CD14-positive monocyte (primary cell): ENCODE results near the gene GPI. TPM values are rescaled to one million over a fixed set of nuclear protein-coding genes. Genes with fewer than 3 reads are reported as not detected.
"Not testable (repeated sequence)": the region's sequence is repeated elsewhere in the genome, so short reads cannot be mapped to it uniquely, and the experiment has no call there.

Experiments used
- DNase-seq, 3 donors: peaks; one replicate each; pipeline ENCODE4 v3.0.0-alpha.2; 2011 to 2022
- H2AFZ ChIP-seq: 2 replicates; pipeline ENCODE4 v1.6.0; 2012; ENCODE audit warnings: mild to moderate bottlenecking, low read depth, low read length, inconsistent platforms; ENCODE audit not compliant: insufficient read depth, poor library complexity, severe bottlenecking
- H3K27ac ChIP-seq, 2 donors: 1 replicate in 1 of 2; 2 replicates in 1 of 2; pipeline ENCODE4 v1.5.1; 2012 to 2013; ENCODE audit warnings: low read length in 2 of 2, control low read depth in 1 of 2, inconsistent platforms in 1 of 2, low read depth in 1 of 2, mild to moderate bottlenecking in 1 of 2
- H3K27me3 ChIP-seq, 2 donors: one replicate each; pipeline versions ENCODE4 v1.6.0 to v1.6.1; 2011 to 2013; ENCODE audit warnings: low read length in 2 of 2; ENCODE audit not compliant: control insufficient read depth in 2 of 2, insufficient read depth in 2 of 2
- H3K36me3 ChIP-seq, 2 donors: replicated peaks in 1 of 2; 1 replicate in 1 of 2; 2 replicates in 1 of 2; pipeline versions ENCODE4 v1.5.1 to v1.6.1; 2012 to 2013; ENCODE audit warnings: low read length in 2 of 2, control low read depth in 1 of 2, inconsistent platforms in 1 of 2, mild to moderate bottlenecking in 1 of 2; ENCODE audit not compliant: insufficient read depth in 2 of 2, control insufficient read depth in 1 of 2
- H3K4me1 ChIP-seq, 2 donors: 1 replicate in 1 of 2; 2 replicates in 1 of 2; pipeline versions ENCODE4 v1.5.1 to v1.6.1; 2012 to 2013; ENCODE audit warnings: low read length in 2 of 2, control low read depth in 1 of 2, inconsistent platforms in 1 of 2, mild to moderate bottlenecking in 1 of 2, moderate library complexity in 1 of 2; ENCODE audit not compliant: insufficient read depth in 2 of 2, control insufficient read depth in 1 of 2
- H3K4me2 ChIP-seq: replicated peaks from 2 replicates; pipeline ENCODE3; 2012; ENCODE audit warnings: low read length, moderate library complexity, mild to moderate bottlenecking; ENCODE audit not compliant: poor library complexity, severe bottlenecking; ENCODE audit errors: extremely low read depth
- H3K4me3 ChIP-seq, 3 experiments: fragments of 200-600 bp in 1 of 3; sonication (generic) in 1 of 3; replicated peaks in 1 of 3; 1 replicate in 2 of 3; 2 replicates in 1 of 3; pipeline ENCODE4 v1.5.1; 2011 to 2013; ENCODE audit warnings: low read length in 3 of 3, mild to moderate bottlenecking in 3 of 3, control low read depth in 2 of 3, low read depth in 2 of 3, inconsistent platforms in 1 of 3, moderate library complexity in 1 of 3
- H3K79me2 ChIP-seq: 2 replicates; pipeline ENCODE4 v1.6.0; 2012; ENCODE audit warnings: mild to moderate bottlenecking, control low read depth, inconsistent platforms, low read length, moderate library complexity; ENCODE audit not compliant: insufficient read depth
- H3K9ac ChIP-seq: 2 replicates; pipeline ENCODE4 v1.6.0; 2017; ENCODE audit warnings: low read length, mild to moderate bottlenecking; ENCODE audit not compliant: insufficient read depth, poor library complexity, severe bottlenecking
- H3K9me3 ChIP-seq, 2 donors: replicated peaks in 1 of 2; 1 replicate in 1 of 2; 2 replicates in 1 of 2; pipeline versions ENCODE4 v1.5.1 to v1.6.1; 2012 to 2013; ENCODE audit warnings: low read length in 2 of 2, control low read depth in 1 of 2; ENCODE audit not compliant: control insufficient read depth in 1 of 2, insufficient read depth in 1 of 2
- H4K20me1 ChIP-seq: 2 replicates; pipeline ENCODE4 v1.6.0; 2012; ENCODE audit warnings: mild to moderate bottlenecking, low read length, control low read depth, moderate library complexity; ENCODE audit not compliant: insufficient read depth
- H3K27ac Mint-ChIP-seq, 7 donors: one replicate each; pipeline ENCODE4 v1.8.0; 2020; ENCODE audit warnings: mild to moderate bottlenecking in 7 of 7, mixed read lengths in 7 of 7, moderate library complexity in 6 of 7, inconsistent platforms in 2 of 7
- H3K27me3 Mint-ChIP-seq, 3 donors: one replicate each; pipeline ENCODE4 v1.8.0; 2021 to 2022; ENCODE audit warnings: low read depth in 3 of 3, mild to moderate bottlenecking in 3 of 3, mixed read lengths in 3 of 3, moderate library complexity in 3 of 3, inconsistent platforms in 1 of 3
- H3K36me3 Mint-ChIP-seq, 2 donors: one replicate each; pipeline ENCODE4 v1.8.0; 2020; ENCODE audit warnings: mixed read lengths in 2 of 2, inconsistent platforms in 1 of 2, mild to moderate bottlenecking in 1 of 2
- H3K4me1 Mint-ChIP-seq: one replicate; pipeline ENCODE4 v1.8.0; 2020; ENCODE audit warnings: mild to moderate bottlenecking, mixed read lengths
- H3K4me3 Mint-ChIP-seq, 2 donors: one replicate each; pipeline ENCODE4 v1.8.0; 2020; ENCODE audit warnings: mild to moderate bottlenecking in 2 of 2, mixed read lengths in 2 of 2, moderate library complexity in 1 of 2
- H3K9me3 Mint-ChIP-seq, 7 donors: one replicate each; pipeline ENCODE4 v1.8.0; 2020 to 2022; ENCODE audit warnings: mixed read lengths in 7 of 7, mild to moderate bottlenecking in 6 of 7, moderate library complexity in 6 of 7, inconsistent platforms in 2 of 7
- CTCF ChIP-seq: fragments of 200-600 bp; IDR thresholded peaks from one replicate; pipeline ENCODE4 v1.8.0; 2022; ENCODE audit warnings: antibody characterized with exemption, mild to moderate bottlenecking
- WGBS: methylation state at CpG from one replicate; pipeline ENCODE4 v1.1.5; 2013; ENCODE audit warnings: missing lambda C conversion rate; ENCODE audit not compliant: insufficient coverage; 5-methylcytosine and 5-hydroxymethylcytosine counted together
- intact Hi-C, 2 donors: fragments of 100-400 bp; cut with micrococcal nuclease; formaldehyde crosslinking; loops; one replicate each; pipeline versions ENCODE4 v1.15.0 to v1.15.1; 2023
- polyA plus RNA-seq, 3 donors: library from polyadenylated mRNA; depleted of rRNA in 1 of 3; unstranded in 2 of 3; stranded (reverse) in 1 of 3; fragments of 300-500 nt in 2 of 3; fragments of >200 nt in 1 of 3; fragmentation: Illumina TruSeq in 2 of 3; gene quantifications; 1 replicate in 2 of 3; 2 replicates in 1 of 3; pipeline ENCODE4 v1.2.3, GENCODE V29; 2012 to 2021

Gene GPI
- polyA plus RNA-seq, 3 donors = 81.2 to 107 (median 95.3) TPM

- H2AFZ ChIP-seq = no peak overlapping the region
- Mint-ChIP-seq H3K4me3 (no peak overlapping the region), H3K36me3 (peaks cover 40 to 54% of the 10 kb centered on the region in 2 donors), H3K27ac (peak overlapping the region in 3 of 7 donors; percentile 43 to 82 (median 69)), H3K27me3 (peaks cover 0 to 2% (median 0%) of the 10 kb centered on the region in 3 donors), H3K9me3 (no peaks in the 10 kb centered on the region), H3K4me1 (peaks cover 42% of the 10 kb centered on the region)
- H4K20me1 ChIP-seq = peaks cover 17% of the 10 kb centered on the region
- H3K79me2 ChIP-seq = peaks cover 70% of the 10 kb centered on the region
- no peak overlapping the region for H3K4me3 ChIP-seq
- H3K36me3 ChIP-seq = peaks cover 26 to 54% of the 10 kb centered on the region in 2 donors
- no peak overlapping the region for H3K9ac ChIP-seq
- peak overlapping the region in 1 of 2 donors; percentile 75 for H3K27ac ChIP-seq
- TF ChIP-seq CTCF = no peak
- no peak overlapping the region for H3K4me2 ChIP-seq
- peaks cover 27 to 30% of the 10 kb centered on the region in 2 donors for H3K4me1 ChIP-seq
- H3K27me3 ChIP-seq = no peaks in the 10 kb centered on the region
- no peak for DNase-seq
- intact Hi-C loops = no loop called here
- no peaks in the 10 kb centered on the region for H3K9me3 ChIP-seq
- 80% methylated on average over 8 of the region's 8 CpGs for WGBS
These were observed 2.6 kb downstream of the GPI start for GRCh38 chr19:34367624-34367957.

- H3K4me2 ChIP-seq = no peak overlapping the region
- Mint-ChIP-seq H3K36me3 (peaks cover 41 to 55% of the 10 kb centered on the region in 2 donors), H3K4me1 (peaks cover 42% of the 10 kb centered on the region), H3K27me3 (peaks cover 0 to 2% (median 0%) of the 10 kb centered on the region in 3 donors), H3K9me3 (no peaks in the 10 kb centered on the region), H3K27ac (peak overlapping the region in 1 of 7 donors; percentile 77), H3K4me3 (no peak overlapping the region)
- no peak for DNase-seq
- peaks cover 17% of the 10 kb centered on the region for H4K20me1 ChIP-seq
- H3K27me3 ChIP-seq = no peaks in the 10 kb centered on the region
- H3K36me3 ChIP-seq = peaks cover 28 to 57% of the 10 kb centered on the region in 2 donors
- peaks cover 27 to 30% of the 10 kb centered on the region in 2 donors for H3K4me1 ChIP-seq
- H3K4me3 ChIP-seq = no peak overlapping the region
- no peaks in the 10 kb centered on the region for H3K9me3 ChIP-seq
- TF ChIP-seq CTCF = no peak
- H2AFZ ChIP-seq = no peak overlapping the region
- H3K9ac ChIP-seq = no peak overlapping the region
- no peak overlapping the region for H3K27ac ChIP-seq
- peaks cover 71% of the 10 kb centered on the region for H3K79me2 ChIP-seq
- intact Hi-C loops = no loop called here
- WGBS = 95% methylated on average over 9 of the region's 10 CpGs
These were observed 3.3 kb downstream of the GPI start for GRCh38 chr19:34368338-34368737.

DNA sequence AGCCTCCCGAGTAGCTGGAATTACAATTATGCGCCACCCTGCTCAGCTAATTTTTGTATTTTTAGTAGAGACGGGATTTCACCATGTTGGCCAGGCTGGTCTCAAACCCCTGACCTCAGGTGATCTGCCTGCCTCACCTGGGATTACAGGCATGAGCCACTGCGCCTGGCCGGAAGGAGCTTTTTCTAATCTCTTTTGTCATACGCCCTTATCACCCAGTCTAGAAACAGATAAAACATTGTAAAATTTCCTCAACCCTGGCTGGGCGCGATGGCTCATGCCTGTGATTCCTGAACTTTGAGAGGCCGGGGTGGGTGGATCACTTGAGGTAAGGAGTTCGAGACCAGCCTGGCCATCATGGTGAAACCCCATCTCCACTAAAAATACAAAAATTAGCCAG, 4.2 kb downstream of the GPI start:
- Mint-ChIP-seq H3K27ac (peak overlapping the region in 1 of 7 donors; percentile 6), H3K36me3 (peaks cover 45 to 63% of the 10 kb centered on the region in 2 donors), H3K4me1 (peaks cover 41% of the 10 kb centered on the region)
- H3K4me3 ChIP-seq, H2AFZ ChIP-seq, intact Hi-C loops, H3K9ac ChIP-seq, H3K27me3 Mint-ChIP-seq, H3K4me2 ChIP-seq, DNase-seq, H3K27ac ChIP-seq, H3K27me3 ChIP-seq, H3K9me3 Mint-ChIP-seq, H3K9me3 ChIP-seq, H3K4me3 Mint-ChIP-seq: not testable (repeated sequence)
- peaks cover 17% of the 10 kb centered on the region for H4K20me1 ChIP-seq
- H3K79me2 ChIP-seq = peaks cover 73% of the 10 kb centered on the region
- H3K4me1 ChIP-seq = peaks cover 27 to 30% of the 10 kb centered on the region in 2 donors
- 100% methylated on average over 3 of the region's 10 CpGs for WGBS
- H3K36me3 ChIP-seq = peaks cover 32 to 64% of the 10 kb centered on the region in 2 donors
